ENCODE measurements around the gene TENM4.

GRCh38 chr11:78643676-78644056 is 797.2 kb downstream of the TENM4 start:
- TF ChIP-seq CTCF (IDR thresholded peaks at IDR 0.05), result no peak
- no peak for TF ChIP-seq POLR2A (IDR thresholded peaks at IDR 0.05)
